Amygdala (tissue), 56 donors: ENCODE data around the gene ZBTB46.
"Not testable (repeated sequence)": the region's sequence is repeated elsewhere in the genome, so short reads cannot be mapped to it uniquely, and the experiment has no call there.

Source experiments
- DNase-seq, 56 donors: peaks; one replicate each; lab custom pipeline; 2025; lab: John Stamatoyannopoulos, UW

The ZBTB46 gene

DNA sequence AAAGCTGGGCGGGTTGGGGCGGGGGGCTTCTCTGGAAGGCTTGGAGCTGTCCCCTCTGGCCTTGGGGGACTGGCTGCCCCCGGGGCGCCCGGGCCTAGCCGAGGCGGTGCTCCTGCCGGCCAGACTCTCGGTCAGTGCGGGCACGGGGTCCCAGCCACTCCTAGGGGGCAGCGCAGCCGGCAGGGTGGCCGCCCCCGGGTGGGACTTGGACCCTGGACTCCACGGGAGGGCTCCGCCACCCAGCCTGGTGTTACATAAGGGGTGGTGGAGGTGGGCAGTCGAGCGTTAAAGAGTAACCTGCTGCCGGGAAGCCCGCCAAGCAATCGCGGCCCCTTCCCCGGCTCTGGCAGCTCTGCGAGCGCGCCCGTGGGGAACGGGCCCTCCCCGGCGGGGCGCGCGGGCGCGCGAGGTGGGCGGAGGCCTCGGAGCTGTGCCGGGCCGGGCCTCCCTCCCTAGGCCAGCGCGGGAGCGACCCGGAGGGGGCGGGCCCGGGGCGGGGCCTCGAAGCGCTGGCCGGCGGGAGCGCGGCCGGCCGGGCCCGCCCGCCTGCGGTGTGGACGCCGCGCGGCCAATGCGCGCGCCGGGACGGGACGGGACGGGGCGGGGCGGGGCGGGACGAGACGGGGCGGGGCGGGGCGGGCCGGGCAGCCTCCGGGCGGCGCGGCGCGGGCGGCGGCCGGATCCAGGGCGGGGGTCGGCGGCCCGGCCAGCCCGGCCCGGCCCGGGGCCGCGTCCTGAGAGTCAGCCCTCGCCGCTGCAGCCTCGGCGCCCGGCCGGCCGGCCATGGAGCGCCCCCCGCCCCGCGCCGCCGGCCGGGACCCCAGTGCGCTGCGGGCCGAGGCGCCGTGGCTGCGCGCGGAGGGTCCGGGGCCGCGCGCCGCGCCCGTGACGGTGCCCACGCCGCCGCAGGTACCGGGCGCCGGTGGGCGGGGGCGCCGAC lies 91.7 kb downstream of the ZBTB46 start, which contains the start of gene SLC2A4RG:
Gene SLC2A4RG (plus strand): TSS at position 647 of the 940 bp plus-strand sequence. CDS start 137 bp downstream, at position 784.
- DNase-seq = peak in 39 of 56 donors; percentile 18 to 86 (median 56)

DNA sequence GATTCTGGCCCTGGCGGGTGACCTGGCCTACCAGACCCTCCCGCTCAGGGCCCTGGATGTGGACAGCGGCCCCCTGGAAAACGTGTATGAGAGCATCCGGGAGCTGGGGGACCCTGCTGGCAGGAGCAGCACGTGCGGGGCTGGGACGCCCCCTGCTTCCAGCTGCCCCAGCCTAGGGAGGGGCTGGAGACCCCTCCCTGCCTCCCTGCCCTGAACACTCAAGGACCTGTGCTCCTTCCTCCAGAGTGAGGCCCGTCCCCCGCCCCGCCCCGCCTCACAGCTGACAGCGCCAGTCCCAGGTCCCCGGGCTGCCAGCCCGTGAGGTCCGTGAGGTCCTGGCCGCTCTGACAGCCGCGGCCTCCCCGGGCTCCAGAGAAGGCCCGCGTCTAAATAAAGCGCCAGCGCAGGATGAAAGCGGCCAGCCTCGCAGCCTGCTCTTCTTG lies 92.4 kb downstream of the ZBTB46 start:
- DNase-seq = peak in 12 of 56 donors; percentile 28 to 59 (median 42)

DNA sequence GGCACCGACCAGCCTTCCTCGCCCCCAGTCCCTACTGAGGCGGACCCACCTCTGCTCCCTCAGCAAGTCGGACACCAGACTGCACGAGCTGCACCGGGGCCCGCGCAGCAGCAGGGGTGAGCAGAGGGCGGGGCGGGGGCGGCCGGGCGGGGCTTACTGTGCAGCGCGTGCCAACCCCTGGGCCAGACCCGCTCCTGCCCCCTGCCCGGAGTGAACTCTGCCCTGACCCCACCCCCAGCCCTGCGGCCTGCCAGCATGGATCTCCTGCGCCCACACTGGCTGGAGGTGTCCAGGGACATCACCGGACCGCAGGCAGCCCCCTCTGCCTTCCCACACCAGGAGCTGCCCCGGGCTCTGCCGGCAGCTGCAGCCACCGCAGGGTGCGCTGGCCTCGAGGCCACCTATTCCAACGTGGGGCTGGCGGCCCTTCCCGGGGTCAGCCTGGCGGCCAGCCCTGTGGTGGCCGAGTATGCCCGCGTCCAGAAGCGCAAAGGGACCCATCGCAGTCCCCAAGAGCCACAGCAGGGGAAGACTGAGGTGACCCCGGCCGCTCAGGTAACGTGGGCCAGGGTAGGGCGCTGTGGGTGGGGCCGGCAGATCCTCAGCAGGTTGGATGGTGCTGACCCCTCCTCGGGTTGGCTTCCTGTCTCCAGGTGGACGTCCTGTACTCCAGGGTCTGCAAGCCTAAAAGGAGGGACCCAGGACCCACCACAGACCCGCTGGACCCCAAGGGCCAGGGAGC lies 92.9 kb downstream of the ZBTB46 start:
- DNase-seq = no peak

DNA sequence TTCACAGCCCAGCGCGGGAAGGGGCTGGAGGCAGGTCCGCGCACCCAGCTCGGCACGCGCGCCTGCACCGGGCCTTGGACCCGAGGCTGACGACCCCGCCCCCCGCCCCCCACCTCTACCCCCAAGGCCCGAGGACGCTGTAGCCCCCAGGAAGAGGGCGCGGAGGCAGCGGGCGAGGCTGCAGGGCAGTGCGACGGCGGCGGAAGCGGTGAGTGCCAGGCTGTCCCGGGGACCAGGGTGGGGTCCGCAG lies 93.4 kb downstream of the ZBTB46 start:
- no peak for DNase-seq

DNA sequence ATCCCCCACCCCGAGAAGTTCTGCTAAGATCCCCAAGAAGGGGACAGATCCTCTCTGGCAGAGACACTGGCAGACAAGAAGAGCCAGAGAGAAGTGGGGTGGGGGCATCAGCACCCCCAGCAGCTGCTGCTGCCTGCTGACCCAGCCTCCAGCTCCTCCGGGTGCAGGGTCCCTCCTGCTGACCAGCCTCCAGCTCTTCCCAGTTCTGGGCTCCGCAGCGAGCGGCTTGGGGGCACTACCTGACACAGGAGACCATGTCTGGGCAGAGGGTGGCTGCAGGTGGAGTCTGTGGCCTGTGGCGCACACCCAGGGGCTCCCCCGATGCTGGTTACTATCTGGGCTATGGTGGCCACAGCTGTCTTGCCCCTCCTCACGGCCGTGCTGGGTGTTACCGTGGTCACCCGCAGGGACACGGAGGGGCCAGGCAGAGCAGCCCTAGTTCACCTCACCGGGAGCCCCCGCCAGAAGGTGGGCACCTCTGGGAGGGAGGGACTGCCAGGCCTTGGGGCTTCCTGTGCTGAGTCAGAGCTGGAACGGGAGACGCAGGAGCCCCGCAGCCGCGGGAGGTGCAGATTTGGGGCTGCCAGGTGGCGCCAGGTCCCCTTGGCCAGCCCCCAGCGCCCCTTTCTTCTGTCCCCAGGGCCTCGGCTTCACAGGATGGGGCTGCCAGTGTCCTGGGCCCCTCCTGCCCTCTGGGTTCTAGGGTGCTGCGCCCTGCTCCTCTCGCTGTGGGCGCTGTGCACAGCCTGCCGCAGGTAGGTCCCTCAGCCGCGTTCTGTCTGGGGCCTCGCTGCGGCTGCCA lies 94.0 kb downstream of the ZBTB46 start:
- no peak for DNase-seq

DNA sequence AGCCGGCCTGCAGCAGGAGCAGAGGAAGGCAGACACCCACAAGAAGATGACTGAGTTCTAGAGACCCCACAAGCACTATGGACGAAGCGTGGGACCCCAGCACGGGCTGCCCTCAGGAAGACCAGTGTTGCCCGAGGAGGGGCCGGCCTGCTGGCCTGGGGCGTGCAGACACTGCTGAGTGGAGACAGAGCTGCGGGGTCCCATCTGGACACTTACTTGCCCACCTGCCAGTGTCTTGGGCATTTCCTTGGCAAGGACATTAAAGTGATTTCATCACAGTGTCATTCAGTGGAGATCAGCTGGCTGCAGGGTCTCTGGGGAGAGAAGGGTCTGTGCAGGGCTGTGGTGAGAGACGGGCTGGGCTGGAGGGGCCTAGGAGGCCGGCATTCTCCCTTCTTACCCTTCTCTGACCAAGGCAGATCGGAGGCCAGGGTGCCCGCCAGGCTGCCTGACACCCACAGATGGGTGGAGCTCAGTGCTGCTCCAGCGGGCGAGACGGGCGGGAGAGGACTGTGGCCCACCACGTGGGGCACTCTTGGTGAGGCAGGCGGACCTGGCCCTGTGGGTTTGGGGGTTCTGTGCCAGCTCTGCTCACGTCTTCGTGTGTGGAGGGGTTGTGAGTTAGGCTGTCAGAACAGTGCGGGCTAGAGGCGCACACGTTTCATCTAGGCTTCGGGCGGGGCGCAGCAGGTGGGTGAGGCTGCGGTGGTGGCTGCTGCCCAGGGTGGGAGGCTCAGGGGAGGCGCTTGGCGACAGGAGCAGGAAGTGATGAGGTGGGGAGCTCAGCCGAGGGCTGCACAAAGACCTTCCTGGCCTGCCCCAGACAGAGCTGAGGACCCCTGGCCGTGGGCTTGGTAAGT lies 95.0 kb downstream of the ZBTB46 start, which contains the start of gene LIME1:
Gene LIME1 (plus strand): TSS at position 806 of the 860 bp plus-strand sequence. CDS start 886 bp downstream, outside the sequence.
- no peak for DNase-seq

DNA sequence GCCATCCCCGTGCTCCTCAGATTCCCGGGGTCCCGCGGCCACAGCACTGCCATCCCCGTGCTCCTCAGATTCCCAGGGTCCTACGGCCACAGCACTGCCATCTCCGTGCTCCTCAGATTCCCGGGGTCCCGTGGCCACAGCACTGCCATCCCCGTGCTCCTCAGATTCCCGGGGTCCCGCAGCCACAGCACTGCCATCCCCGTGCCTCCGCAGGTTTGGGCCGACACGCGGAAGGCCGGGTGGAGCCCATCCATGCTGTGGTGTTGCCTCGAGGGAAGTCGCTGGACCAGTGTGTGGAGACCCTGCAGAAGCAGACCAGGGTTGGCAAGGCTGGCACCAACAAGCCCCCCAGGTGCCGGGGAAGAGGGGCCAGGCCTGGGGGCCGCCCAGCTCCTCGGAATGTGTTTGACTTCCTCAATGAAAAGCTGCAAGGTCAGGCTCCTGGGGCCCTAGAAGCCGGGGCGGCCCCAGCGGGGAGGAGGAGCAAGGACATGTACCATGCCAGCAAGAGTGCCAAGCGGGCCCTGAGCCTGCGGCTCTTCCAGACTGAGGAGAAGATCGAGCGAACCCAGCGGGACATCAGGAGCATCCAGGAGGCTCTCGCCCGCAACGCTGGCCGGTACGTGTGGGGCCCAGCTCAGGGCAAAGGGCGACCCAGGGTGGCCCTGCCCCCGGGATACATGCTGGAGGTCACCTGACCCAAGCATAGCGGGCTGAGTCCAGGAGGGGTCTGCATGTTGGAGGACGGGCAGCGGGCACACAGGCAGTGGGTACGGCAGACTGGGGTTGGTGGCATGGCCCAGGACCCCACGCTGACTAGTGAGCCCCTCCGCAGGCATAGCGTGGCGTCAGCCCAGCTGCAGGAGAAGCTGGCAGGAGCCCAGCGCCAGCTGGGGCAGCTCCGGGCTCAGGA lies 95.9 kb downstream of the ZBTB46 start:
- DNase-seq = peak in 12 of 56 donors; percentile 8 to 61 (median 32)

DNA sequence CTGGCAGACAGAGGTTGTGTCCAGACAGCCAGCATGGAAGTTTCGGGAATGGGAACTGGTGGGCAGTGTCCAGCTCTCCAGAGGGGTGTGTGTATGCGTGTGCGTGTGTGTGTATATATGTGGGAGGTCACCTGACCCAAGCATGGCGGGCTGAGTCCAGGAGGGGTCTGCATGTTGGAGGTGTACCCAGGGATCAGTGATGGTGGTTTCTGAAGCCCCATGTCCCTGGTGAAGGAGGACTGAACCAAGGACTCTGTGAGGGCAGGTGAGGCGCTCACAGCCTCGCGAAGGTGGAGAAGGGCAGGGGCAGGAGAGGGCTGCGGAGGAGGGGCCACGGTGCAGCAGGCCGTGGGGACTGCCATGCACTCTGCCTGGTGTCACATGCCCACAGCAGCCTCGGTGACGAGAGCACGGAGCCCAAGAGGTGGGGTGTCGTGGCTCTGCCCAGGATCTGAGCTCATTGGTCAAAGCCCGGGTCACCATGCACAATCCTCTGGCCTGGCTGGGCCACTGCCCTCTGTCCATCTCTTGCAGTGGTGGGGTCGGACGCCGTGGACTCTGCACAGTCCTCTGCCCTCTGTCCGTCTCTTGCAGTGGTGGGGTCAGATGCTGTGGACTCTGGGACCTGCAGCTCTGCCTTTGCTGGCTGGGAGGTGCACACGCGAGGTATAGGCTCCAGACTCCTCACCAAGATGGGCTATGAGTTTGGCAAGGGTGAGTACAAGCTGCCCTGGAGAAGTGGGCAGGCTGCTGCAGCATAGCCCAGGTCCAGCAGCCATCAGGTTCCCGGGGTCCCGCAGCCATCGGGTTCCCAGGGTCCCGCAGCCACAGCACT lies 96.7 kb downstream of the ZBTB46 start:
- no peak for DNase-seq

DNA sequence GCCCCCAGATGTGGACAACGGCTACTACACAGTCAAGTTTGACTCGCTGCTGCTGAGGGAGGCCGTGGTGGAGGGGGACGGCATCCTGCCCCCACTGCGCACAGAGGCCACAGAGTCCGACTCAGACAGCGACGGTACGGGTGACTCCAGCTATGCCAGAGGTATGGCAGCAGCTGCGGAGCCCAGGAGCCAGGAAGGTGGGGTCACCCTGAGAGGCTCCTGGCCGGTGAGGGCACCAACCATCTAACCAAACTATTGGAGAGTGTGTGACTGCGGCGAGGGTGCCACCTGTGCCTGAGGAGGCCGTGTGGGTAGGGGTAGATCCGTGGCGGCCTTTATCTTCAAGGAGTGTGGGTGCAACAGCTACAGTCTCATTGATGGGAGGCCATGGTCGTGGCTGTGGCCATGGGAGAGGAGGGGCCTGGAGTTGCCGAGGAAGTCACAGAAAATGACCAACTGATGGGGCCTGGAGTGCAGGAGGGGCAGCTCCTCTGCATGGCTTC lies 97.4 kb downstream of the ZBTB46 start:
- DNase-seq = no peak

DNA sequence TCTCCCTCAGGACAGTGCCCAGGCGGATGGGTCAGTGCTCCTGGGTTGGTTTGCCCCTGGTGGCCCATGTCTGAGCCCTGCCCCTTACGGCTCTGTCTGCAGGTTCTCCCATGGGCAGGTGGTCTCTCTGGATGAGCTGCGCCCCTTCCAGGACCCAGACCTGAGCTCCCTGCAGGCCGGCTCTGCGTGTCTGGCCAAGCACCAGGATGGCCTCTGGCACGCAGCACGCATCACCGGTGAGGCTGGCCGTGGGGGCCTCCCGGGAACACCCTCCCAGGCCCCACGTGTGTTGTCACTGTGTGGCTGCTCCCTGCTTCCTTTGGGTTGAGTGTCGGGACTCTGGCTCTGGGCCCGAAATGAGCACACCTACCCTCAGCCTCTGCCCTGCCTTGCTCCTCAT lies 97.9 kb downstream of the ZBTB46 start:
- DNase-seq = no peak

DNA sequence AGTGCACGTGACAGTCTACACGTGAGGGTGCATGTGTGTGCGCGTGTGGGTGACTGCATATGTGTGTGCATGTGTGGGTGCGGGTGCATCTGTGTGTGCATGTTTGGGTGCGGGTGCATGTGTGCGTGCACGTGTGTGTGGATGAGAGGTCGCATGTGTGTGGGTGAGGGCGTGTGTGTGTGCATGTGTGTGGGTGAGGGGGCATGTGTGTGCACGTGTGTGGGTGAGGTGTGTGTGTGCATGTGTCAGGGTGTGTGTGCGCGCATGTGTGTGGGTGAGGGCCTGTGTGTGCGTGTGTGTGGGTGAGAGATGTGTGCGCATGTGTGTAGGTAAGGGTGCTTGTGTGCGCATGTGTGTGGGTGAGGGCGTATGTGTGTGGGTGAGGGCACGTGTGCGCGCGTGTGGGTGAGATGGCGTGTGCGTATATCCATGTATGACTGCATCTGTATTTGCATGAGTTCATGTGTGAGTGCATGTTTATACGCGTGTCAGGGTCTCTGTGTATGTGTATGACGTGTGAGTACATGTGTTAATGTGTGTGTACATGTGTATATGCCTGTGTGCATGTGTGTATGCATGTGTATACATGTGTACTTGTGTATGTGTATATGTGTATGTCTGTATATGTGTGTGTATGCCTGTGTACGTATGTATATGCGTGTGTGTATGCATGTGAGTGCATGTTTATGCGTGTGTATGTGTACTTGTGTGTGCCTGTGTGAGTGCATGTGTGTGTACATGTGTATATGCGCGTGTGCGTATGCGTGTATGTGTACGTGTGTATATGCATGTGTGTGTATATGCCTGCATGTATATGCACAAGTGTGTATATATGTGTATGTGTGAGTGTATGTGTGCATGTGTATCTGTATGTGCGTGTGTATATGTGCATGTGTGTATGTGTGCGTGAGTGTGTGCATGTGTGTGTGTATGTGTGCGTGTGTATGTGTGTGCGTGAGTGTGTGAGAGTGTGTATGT lies 98.7 kb downstream of the ZBTB46 start:
- no peak for DNase-seq

DNA sequence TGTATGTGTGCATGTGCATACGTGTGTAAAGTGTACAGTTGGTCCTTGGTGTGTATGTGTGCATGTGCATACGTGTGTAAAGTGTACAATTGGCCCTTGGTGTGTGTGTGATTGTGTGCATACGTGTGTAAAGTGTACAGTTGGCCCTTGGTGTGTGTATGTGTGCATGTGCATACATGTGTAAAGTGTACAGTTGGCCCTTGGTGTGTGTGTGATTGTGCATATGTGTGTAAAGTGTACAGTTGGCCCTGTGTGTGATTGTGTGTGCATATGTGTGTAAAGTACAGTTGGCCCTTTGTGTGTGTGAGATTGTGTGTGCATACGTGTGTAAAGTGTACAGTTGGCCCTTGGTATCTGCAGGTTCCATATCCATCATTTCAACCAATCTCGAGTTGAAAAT lies 99.7 kb downstream of the ZBTB46 start:
- no peak for DNase-seq

DNA sequence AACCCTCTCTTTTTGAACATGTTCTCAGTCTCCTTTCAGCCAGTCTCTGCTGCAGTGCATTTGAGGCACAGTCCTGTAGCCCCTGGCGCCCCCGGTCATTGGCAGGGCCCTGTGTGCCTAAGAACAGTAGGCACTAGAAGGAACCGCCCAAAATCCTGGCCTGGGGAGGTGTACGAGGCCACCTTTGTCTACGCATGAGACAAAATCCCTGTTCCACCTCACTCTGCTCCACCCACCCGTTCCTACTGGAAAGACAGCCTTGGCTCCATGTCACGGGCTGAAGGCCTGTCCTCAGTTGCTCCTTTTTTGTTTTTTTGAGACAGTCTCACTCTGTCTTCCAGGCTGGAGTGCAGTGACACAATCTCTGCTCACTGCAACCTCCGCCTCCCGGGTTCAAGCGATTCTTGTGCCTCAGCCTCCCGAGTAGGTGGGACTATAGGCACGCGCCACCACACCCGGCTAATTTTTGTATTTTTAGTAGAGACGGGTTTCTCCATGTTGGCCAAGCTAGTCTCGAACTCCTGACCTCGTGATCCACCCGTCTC lies 100.8 kb downstream of the ZBTB46 start:
- DNase-seq = not testable (repeated sequence)

DNA sequence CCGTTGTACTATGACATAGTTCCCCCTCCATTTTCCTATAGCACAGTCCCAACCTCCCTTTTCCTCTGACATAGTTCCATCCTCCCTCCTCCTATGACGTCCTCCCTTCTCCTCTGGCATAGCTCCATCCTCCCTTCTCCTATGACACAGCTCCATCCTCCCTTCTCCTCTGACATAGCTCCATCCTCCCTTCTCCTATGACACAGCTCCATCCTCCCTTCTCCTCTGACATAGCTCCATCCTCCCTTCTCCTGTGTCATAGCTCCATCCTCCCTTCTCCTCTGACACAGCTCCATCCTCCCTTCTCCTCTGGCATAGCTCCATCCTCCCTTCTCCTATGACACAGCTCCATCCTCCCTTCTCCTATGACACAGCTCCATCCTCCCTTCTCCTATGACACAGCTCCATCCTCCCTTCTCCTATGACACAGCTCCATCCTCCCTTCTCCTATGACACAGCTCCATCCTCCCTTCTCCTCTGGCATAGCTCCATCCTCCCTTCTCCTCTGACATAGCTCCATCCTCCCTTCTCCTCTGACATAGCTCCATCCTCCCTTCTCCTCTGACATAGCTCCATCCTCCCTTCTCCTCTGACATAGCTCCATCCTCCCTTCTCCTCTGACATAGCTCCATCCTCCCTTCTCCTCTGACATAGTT lies 108.0 kb downstream of the ZBTB46 start:
- not testable (repeated sequence) for DNase-seq

DNA sequence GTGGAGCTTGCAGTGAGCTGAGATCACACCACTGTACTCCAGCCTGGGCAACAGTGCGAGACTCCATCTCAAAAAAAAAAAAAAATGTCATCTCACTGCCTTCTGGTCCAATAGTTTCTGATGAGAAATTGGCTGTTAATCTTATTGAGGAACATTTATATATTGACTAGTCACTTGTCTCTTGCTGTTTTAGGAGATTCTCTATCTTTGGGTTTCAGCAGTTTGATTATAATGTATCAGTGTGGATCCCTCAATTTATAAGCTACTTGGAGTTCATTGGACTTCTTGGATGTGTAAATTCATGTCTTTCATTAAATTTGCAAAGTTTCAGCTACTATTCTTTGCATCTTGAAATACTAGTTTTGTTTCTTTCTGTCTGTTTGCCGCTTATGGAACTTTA lies 112.1 kb downstream of the ZBTB46 start:
- no peak for DNase-seq
